Activated T-helper 2 cell treated with anti-CD3 and anti-CD28 coated beads, Interferon-gamma antibody, Interleukin-2, Interleukin-4, amounts not matched to agents 10 μg/mL and 5 μg/mL and 100 μg/mL, durations not matched to agents 14 hours and 24 hours and 36 hours (primary cell): Measurements from ENCODE around the gene SLC6A11. TPM values are rescaled to one million over a fixed set of nuclear protein-coding genes. Genes with fewer than 3 reads are reported as not detected.

Experiments used
- DNase-seq: peaks from one replicate; pipeline ENCODE4 v3.0.0; 2021; ENCODE audit warnings: low spot score
- H3K27ac Mint-ChIP-seq: one replicate; pipeline ENCODE4 v1.8.0; 2021; ENCODE audit warnings: mixed read lengths
- H3K27me3 Mint-ChIP-seq: one replicate; pipeline ENCODE4 v1.8.0; 2021; ENCODE audit warnings: low read depth, mixed read lengths
- H3K36me3 Mint-ChIP-seq: one replicate; pipeline ENCODE4 v1.8.0; 2021; ENCODE audit warnings: low read depth, mixed read lengths
- H3K4me1 Mint-ChIP-seq: one replicate; pipeline ENCODE4 v1.8.0; 2021; ENCODE audit warnings: low read depth, mixed read lengths
- H3K4me3 Mint-ChIP-seq: one replicate; pipeline ENCODE4 v1.8.0; 2021; ENCODE audit warnings: low read depth, mild to moderate bottlenecking, moderate library complexity, mixed read lengths
- H3K9me3 Mint-ChIP-seq: one replicate; pipeline ENCODE4 v1.8.0; 2021; ENCODE audit warnings: mixed read lengths
- intact Hi-C: fragments of 100-400 bp; cut with micrococcal nuclease; formaldehyde crosslinking; loops from one replicate; pipeline ENCODE4 v1.15.1; 2023
- total RNA-seq: library from RNA; stranded (reverse); gene quantifications from 2 replicates; pipeline ENCODE4 v1.2.3, GENCODE V29; 2022

The SLC6A11 gene
- total RNA-seq, 1 donor from 2014 or later: not detected

DNA sequence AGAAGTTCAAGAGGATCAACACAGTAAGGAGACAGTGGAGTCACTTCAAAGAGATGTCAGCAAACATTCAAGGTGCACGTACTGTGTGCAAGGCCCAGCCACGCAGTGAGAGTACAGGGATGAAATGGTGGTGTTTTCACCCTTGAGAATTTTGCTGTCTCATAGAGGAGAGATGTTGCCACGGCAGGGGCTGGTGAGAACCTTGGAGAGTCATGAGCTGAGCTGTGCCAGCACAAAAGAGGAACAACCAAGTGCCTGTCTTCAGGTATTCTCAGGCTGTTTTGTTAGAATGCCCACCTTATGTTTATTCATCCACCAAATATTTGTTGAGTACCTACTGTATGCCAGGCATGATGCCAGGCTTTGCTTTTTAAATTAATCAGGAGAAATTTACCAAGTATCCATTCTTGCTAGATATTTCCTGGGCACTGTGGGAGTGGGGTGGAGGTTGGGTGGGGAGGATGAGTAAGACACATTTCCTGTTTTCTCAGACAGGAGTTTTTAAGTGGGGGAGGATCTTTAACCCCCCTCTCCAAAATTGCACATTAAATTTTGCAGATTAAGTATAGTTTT, 72.6 kb downstream of the SLC6A11 start:
- H3K4me1 Mint-ChIP-seq: no peaks in the 10 kb centered on the region
- peaks cover 12% of the 10 kb centered on the region for H3K9me3 Mint-ChIP-seq
- H3K36me3 Mint-ChIP-seq: no peaks in the 10 kb centered on the region
- intact Hi-C loops: no loop called here
- DNase-seq: no peak
- H3K4me3 Mint-ChIP-seq: no peak overlapping the region
- H3K27me3 Mint-ChIP-seq: no peaks in the 10 kb centered on the region
- H3K27ac Mint-ChIP-seq: no peak overlapping the region

DNA sequence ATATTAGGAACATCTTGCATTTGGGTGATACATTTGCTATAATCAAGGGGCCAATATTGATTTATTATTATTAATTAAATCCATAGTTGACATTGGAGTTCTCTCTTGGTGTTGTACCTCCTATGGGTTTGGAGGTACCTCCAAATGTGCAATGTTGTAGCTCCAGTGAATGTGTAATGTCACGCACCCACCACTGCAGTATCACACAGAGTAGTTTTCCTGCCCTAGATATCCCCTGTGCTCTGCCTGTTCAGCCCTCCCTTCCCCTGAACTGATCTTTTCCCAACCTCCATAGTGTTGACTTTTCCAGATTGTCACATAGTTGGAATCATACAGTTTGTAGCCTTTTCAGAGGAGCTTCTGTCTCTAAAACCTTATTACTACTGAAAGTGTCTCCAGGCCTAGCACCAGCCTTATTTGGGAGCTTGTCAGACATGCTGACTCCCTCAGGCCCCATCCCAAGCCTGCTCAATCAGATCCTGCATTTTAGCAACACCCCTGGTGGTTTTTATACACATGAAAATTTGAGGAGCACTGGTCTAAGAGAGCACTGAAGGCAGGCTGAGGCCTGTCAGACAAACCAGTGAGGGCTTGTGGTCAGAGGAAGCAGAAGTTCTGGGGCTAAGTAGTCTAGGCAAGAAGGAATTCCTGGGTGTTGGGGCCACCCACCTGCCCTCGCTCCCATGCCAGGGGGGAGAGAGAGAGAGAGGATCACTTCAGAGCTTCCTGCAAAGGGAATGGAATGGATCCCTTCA, 73.4 kb downstream of the SLC6A11 start:
- intact Hi-C loops: no loop called here
- no peak for DNase-seq
- Mint-ChIP-seq H3K27me3 (no peaks in the 10 kb centered on the region), H3K27ac (no peak overlapping the region), H3K9me3 (peaks cover 12% of the 10 kb centered on the region), H3K4me1 (no peaks in the 10 kb centered on the region), H3K4me3 (no peak overlapping the region), H3K36me3 (no peaks in the 10 kb centered on the region)

- no peak for DNase-seq
- H3K9me3 Mint-ChIP-seq: peaks cover 12% of the 10 kb centered on the region
- H3K27ac Mint-ChIP-seq: no peak overlapping the region
- intact Hi-C loops: no loop called here
- no peak overlapping the region for H3K4me3 Mint-ChIP-seq
- H3K27me3 Mint-ChIP-seq: no peaks in the 10 kb centered on the region
- H3K36me3 Mint-ChIP-seq: no peaks in the 10 kb centered on the region
- no peaks in the 10 kb centered on the region for H3K4me1 Mint-ChIP-seq
Measured at GRCh38 chr3:10890665-10891064, 74.6 kb downstream of the SLC6A11 start.

GRCh38 chr3:10892622-10893021, 76.6 kb downstream of the SLC6A11 start:
- DNase-seq: no peak
- no peaks in the 10 kb centered on the region for H3K27me3 Mint-ChIP-seq
- intact Hi-C loops: no loop called here
- H3K36me3 Mint-ChIP-seq: no peaks in the 10 kb centered on the region
- no peak overlapping the region for H3K27ac Mint-ChIP-seq
- peaks cover 12% of the 10 kb centered on the region for H3K9me3 Mint-ChIP-seq
- no peaks in the 10 kb centered on the region for H3K4me1 Mint-ChIP-seq
- no peak overlapping the region for H3K4me3 Mint-ChIP-seq

DNA sequence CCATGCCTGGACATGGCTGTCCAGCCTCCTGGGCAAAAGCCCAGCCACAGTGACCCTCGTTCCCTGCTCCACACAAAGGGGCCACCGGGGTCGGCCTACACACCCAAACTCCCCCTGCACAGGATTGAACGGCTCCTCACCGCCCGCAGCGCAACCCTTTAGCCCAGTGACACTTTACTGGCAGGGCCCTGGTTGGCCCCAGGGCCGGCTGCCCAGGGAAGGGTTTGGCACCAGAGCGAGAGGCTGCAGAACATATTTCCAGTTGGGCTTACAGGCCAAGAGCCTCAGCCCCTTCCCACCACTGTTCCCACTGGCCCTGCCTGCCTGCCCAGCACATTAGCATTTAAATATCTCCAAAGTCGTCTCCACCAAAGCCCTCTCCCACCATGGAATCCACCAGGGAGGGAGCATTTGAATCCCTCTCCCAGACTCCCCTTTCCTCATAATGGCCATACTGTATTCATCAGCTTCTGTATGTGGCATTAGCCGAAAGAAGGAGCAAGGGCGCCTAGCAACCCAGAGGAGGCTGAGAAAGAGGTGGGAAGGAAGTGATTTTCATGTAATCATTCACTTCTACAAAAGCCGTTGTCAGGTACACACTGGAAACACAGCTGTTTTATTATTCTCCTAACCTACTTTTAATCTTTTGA, 85.4 kb downstream of the SLC6A11 start:
- peaks cover 14% of the 10 kb centered on the region for H3K9me3 Mint-ChIP-seq
- no peak overlapping the region for H3K27ac Mint-ChIP-seq
- H3K4me1 Mint-ChIP-seq: no peaks in the 10 kb centered on the region
- no peaks in the 10 kb centered on the region for H3K36me3 Mint-ChIP-seq
- intact Hi-C loops: no loop called here
- DNase-seq: no peak
- H3K27me3 Mint-ChIP-seq: no peaks in the 10 kb centered on the region
- no peak overlapping the region for H3K4me3 Mint-ChIP-seq

DNA sequence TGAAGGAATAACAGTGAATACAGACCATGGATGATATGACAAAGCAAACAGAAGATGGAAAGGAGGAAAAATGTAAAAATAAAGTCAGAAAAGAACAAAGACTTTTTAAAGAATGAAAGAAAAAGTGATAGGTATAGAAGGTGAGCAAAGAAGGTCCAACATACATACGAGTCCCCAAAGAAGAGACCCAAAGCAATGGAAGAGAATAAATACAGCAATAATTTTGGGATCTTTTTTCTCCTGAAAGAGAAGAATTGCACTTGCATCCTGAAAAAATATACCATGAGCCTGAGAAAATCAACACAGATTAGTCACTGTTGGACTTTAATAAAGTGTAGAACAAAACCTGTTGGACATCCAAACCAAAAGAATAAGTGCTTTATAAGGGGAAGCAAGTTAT, 91.2 kb downstream of the SLC6A11 start:
- intact Hi-C loops: no loop called here
- peaks cover 44% of the 10 kb centered on the region for H3K9me3 Mint-ChIP-seq
- no peaks in the 10 kb centered on the region for H3K27me3 Mint-ChIP-seq
- H3K4me1 Mint-ChIP-seq: no peaks in the 10 kb centered on the region
- H3K27ac Mint-ChIP-seq: no peak overlapping the region
- DNase-seq: no peak
- H3K4me3 Mint-ChIP-seq: no peak overlapping the region
- H3K36me3 Mint-ChIP-seq: no peaks in the 10 kb centered on the region

DNA sequence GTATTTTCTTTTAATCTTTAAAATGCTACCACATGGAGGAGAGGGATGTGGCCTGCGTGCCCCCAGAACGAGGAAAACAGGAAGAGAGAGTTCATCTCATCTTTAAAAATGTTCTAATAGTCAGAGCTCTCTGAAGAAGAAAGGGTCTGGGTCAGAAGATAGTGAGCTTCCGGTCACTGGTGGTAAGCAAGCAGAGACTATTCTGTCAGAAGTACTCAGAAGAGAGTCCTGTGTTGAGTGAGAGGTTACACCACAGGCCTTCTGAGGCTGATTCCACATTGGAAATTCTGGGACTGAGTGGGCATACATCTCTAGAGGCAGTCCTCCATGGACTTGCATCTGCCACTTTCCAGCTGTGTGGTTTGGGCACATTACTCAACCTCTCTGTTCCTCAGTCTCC, 94.3 kb downstream of the SLC6A11 start:
- Mint-ChIP-seq H3K4me3 (no peak overlapping the region), H3K27me3 (no peaks in the 10 kb centered on the region), H3K36me3 (no peaks in the 10 kb centered on the region), H3K4me1 (no peaks in the 10 kb centered on the region), H3K9me3 (peaks cover 39% of the 10 kb centered on the region), H3K27ac (no peak overlapping the region)
- no peak for DNase-seq
- intact Hi-C loops: no loop called here

- intact Hi-C loops: no loop called here
- no peak overlapping the region for H3K4me3 Mint-ChIP-seq
- no peaks in the 10 kb centered on the region for H3K36me3 Mint-ChIP-seq
- no peaks in the 10 kb centered on the region for H3K4me1 Mint-ChIP-seq
- no peak overlapping the region for H3K27ac Mint-ChIP-seq
- DNase-seq: no peak
- H3K27me3 Mint-ChIP-seq: no peaks in the 10 kb centered on the region
- H3K9me3 Mint-ChIP-seq: peaks cover 30% of the 10 kb centered on the region
Measured at GRCh38 chr3:10911350-10912002, 95.4 kb downstream of the SLC6A11 start.

- intact Hi-C loops: no loop called here
- Mint-ChIP-seq H3K9me3 (peaks cover 16% of the 10 kb centered on the region), H3K4me1 (no peaks in the 10 kb centered on the region), H3K27me3 (no peaks in the 10 kb centered on the region), H3K4me3 (no peak overlapping the region), H3K27ac (no peak overlapping the region), H3K36me3 (no peaks in the 10 kb centered on the region)
- DNase-seq: no peak
Measured at GRCh38 chr3:10912786-10913185, 96.8 kb downstream of the SLC6A11 start.

DNA sequence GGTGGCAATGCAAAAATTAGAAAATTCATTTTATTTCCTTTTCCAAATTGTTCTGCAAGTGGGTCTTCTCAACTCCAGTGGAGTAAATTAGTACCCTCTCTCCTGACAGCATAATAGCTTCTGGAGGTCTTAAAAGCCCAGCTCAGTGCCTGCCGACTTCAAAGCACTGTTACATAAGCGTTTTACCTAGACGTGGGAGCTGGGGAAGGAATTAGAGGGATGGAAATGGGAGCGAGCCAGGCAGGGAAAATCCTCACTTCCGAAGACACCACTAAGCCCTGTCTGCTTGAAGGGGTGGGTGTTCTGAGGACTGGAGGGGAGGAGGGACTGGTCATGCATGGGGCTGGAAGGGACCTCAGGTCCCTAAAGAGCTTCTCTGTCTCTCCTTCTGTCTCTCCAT, 99.3 kb downstream of the SLC6A11 start:
- no peaks in the 10 kb centered on the region for H3K4me1 Mint-ChIP-seq
- intact Hi-C loops: no loop called here
- H3K9me3 Mint-ChIP-seq: no peaks in the 10 kb centered on the region
- no peak for DNase-seq
- no peak overlapping the region for H3K27ac Mint-ChIP-seq
- no peaks in the 10 kb centered on the region for H3K27me3 Mint-ChIP-seq
- no peaks in the 10 kb centered on the region for H3K36me3 Mint-ChIP-seq
- no peak overlapping the region for H3K4me3 Mint-ChIP-seq

DNA sequence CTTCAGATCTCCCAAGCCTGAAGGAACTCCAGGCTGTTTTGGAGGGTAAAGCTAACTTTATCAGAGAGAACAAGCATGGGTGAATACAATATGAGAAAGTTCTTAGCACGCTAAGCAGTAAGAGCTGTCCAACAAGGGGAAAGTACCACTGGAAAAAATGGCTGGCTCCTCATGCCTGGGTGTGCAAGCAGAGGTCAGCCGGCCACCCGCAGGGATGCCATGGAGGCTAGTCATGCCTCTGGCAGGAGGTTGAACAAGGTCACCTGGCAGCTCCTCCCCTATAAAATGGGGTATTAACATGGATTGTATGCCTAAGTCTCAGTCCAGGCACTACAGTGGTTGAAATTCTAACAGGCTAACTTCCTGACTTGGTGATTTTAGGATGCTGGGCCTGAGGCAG, 101.1 kb downstream of the SLC6A11 start:
- H3K27ac Mint-ChIP-seq: no peak overlapping the region
- intact Hi-C loops: no loop called here
- H3K27me3 Mint-ChIP-seq: peaks cover 4% of the 10 kb centered on the region
- DNase-seq: no peak
- H3K36me3 Mint-ChIP-seq: no peaks in the 10 kb centered on the region
- no peak overlapping the region for H3K4me3 Mint-ChIP-seq
- no peaks in the 10 kb centered on the region for H3K9me3 Mint-ChIP-seq
- H3K4me1 Mint-ChIP-seq: no peaks in the 10 kb centered on the region

- Mint-ChIP-seq H3K9me3 (no peaks in the 10 kb centered on the region), H3K27me3 (peaks cover 8% of the 10 kb centered on the region), H3K27ac (no peak overlapping the region), H3K4me1 (no peaks in the 10 kb centered on the region), H3K4me3 (no peak overlapping the region), H3K36me3 (no peaks in the 10 kb centered on the region)
- no peak for DNase-seq
- intact Hi-C loops: no loop called here
Measured at GRCh38 chr3:10918011-10918410, 102.0 kb downstream of the SLC6A11 start.

DNA sequence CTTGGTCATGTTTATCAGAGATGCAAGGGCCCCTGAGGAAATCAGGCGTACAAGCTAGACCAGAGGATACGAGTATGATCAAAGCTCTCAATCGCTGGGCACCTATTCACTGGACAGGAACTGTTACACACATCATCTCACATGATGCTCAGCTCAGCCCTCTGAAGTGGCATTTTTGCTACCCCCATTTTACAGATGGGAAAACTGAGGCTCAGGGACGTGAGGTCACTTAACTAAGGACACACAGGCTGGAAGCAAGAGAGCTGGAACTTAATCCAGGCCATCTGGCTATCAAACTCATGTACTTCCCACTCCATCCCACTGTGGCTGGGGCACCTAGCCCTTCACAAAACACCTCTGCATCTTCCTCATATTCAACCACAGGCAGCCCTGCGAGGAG, 103.6 kb downstream of the SLC6A11 start:
- Mint-ChIP-seq H3K4me3 (no peak overlapping the region), H3K9me3 (no peaks in the 10 kb centered on the region), H3K27ac (no peak overlapping the region), H3K27me3 (peaks cover 8% of the 10 kb centered on the region), H3K36me3 (no peaks in the 10 kb centered on the region), H3K4me1 (no peaks in the 10 kb centered on the region)
- intact Hi-C loops: no loop called here
- DNase-seq: no peak
